SK-N-DZ (cell line): ENCODE results near the gene CSMD2.

Experiments
- DNase-seq: peaks from one replicate; pipeline ENCODE4 v3.0.0-alpha.2; 2015; ENCODE audit warnings: low spot score

CSMD2 gene

GRCh38 chr1:33966346-33967141, 198.5 kb downstream of the CSMD2 start:
- no peak for DNase-seq

GRCh38 chr1:33965086-33965485, 199.9 kb downstream of the CSMD2 start:
- no peak for DNase-seq

GRCh38 chr1:33962061-33962460, 203.0 kb downstream of the CSMD2 start:
- DNase-seq: no peak

- no peak for DNase-seq
Measured at GRCh38 chr1:33960188-33960895, 204.7 kb downstream of the CSMD2 start.

- no peak for DNase-seq
Measured at GRCh38 chr1:33957854-33958253, 207.2 kb downstream of the CSMD2 start.

- no peak for DNase-seq
Measured at GRCh38 chr1:33955096-33955495, 209.9 kb downstream of the CSMD2 start.

GRCh38 chr1:33949570-33949969, 215.5 kb downstream of the CSMD2 start:
- no peak for DNase-seq

GRCh38 chr1:33948291-33948690, 216.7 kb downstream of the CSMD2 start:
- no peak for DNase-seq

- no peak for DNase-seq
Measured at GRCh38 chr1:33946836-33947235, 218.2 kb downstream of the CSMD2 start.

- no peak for DNase-seq
Measured at GRCh38 chr1:33944846-33945245, 220.2 kb downstream of the CSMD2 start.

GRCh38 chr1:33943978-33944377, 221.1 kb downstream of the CSMD2 start:
- no peak for DNase-seq

- no peak for DNase-seq
Measured at GRCh38 chr1:33932871-33933270, 232.2 kb downstream of the CSMD2 start.

- DNase-seq: no peak
Measured at GRCh38 chr1:33931111-33931475, 233.9 kb downstream of the CSMD2 start.

GRCh38 chr1:33930346-33931110, 234.5 kb downstream of the CSMD2 start:
- DNase-seq: no peak

GRCh38 chr1:33928251-33928650, 236.8 kb downstream of the CSMD2 start:
- DNase-seq: no peak

- no peak for DNase-seq
Measured at GRCh38 chr1:33927721-33928120, 237.3 kb downstream of the CSMD2 start.

- DNase-seq: no peak
Measured at GRCh38 chr1:33925586-33925985, 239.4 kb downstream of the CSMD2 start.

- no peak for DNase-seq
Measured at GRCh38 chr1:33921281-33921680, 243.7 kb downstream of the CSMD2 start.

- no peak for DNase-seq
Measured at GRCh38 chr1:33918368-33918767, 246.7 kb downstream of the CSMD2 start.

- DNase-seq: no peak
Measured at GRCh38 chr1:33916786-33917185, 248.2 kb downstream of the CSMD2 start.

- no peak for DNase-seq
Measured at GRCh38 chr1:33914531-33914930, 250.5 kb downstream of the CSMD2 start.

GRCh38 chr1:33908324-33908956, 256.6 kb downstream of the CSMD2 start:
- DNase-seq: no peak
